Fibroblast of mammary gland (primary cell): ENCODE data around the gene BCOR.

Experiments
- DNase-seq: peaks from one replicate; pipeline ENCODE4 v3.0.0-alpha.2; 2010; ENCODE audit warnings: low read depth
- H3K4me3 ChIP-seq: 2 replicates; pipeline ENCODE4 v1.5.1; 2011; ENCODE audit warnings: low read depth, mild to moderate bottlenecking, low read length, moderate library complexity; ENCODE audit not compliant: control insufficient read depth
- CTCF ChIP-seq: conservative IDR thresholded peaks from 2 replicates; pipeline ENCODE4 v1.5.1; 2011; ENCODE audit warnings: low read depth, low read length, inconsistent platforms; ENCODE audit not compliant: control insufficient read depth, insufficient read depth

Gene BCOR

GRCh38 chrX:40015693-40016092 lies 82.1 kb downstream of the BCOR start:
- no peak for TF ChIP-seq CTCF
- H3K4me3 ChIP-seq = no peak overlapping the region
- no peak for DNase-seq

GRCh38 chrX:40013266-40014195 lies 84.2 kb downstream of the BCOR start:
- no peak for TF ChIP-seq CTCF
- peak; percentile 59 for DNase-seq
- H3K4me3 ChIP-seq = peak overlapping the region; percentile 52

- TF ChIP-seq CTCF = no peak
- H3K4me3 ChIP-seq = peak overlapping the region; percentile 12
- DNase-seq = no peak
These were observed 84.9 kb downstream of the BCOR start for GRCh38 chrX:40012868-40013265.

- peak; percentile 78 for DNase-seq
- H3K4me3 ChIP-seq = peak overlapping the region; percentile 12
- no peak for TF ChIP-seq CTCF
These were observed 85.5 kb downstream of the BCOR start for GRCh38 chrX:40012039-40012867.

- no peak overlapping the region for H3K4me3 ChIP-seq
- no peak for DNase-seq
- TF ChIP-seq CTCF = no peak
These were observed 86.3 kb downstream of the BCOR start for GRCh38 chrX:40011322-40012038.
